Pancreas (tissue), 10 donors: ENCODE measurements around the gene HCFC1R1. TPM values are rescaled to one million over a fixed set of nuclear protein-coding genes. Genes with fewer than 3 reads are reported as not detected.
"Not testable (repeated sequence)": the region's sequence is repeated elsewhere in the genome, so short reads cannot be mapped to it uniquely, and the experiment has no call there.

Experiments
- ATAC-seq, 4 donors: fragments of 200-7000 bp; cut with Tn5 transposase; one replicate each; pipeline versions ENCODE4 v1.8.0 to v1.9.1; 2020; ENCODE audit warnings: mild to moderate bottlenecking in 4 of 4, moderate library complexity in 4 of 4
- DNase-seq, 6 donors: peaks; one replicate each; pipeline ENCODE4 v3.0.0-alpha.2; 2020
- FAIRE-seq: peaks from 2 replicates; lab custom pipeline; 2012; peaks lifted over from hg19 to GRCh38; lab: Jason Lieb, UNC
- H3K27ac ChIP-seq, 4 donors: fragments of 200-600 bp; sonication (generic); 1 replicate in 3 of 4; 2 replicates in 1 of 4; pipeline versions ENCODE4 v1.5.0 to v1.8.0; 2020
- H3K27me3 ChIP-seq, 4 donors: fragments of 200-600 bp; one replicate each; pipeline ENCODE4 v1.8.0; 2021
- H3K36me3 ChIP-seq, 3 donors: fragments of 200-600 bp; sonication (generic) in 1 of 3; one replicate each; pipeline versions ENCODE4 v1.5.0 to v1.8.0; 2020 to 2021
- H3K4me1 ChIP-seq, 3 donors: fragments of 200-600 bp; one replicate each; pipeline ENCODE4 v1.8.0; 2021
- H3K4me3 ChIP-seq, 4 donors: fragments of 200-600 bp; sonication (generic) in 2 of 4; one replicate each; pipeline versions ENCODE4 v1.5.0 to v1.8.0; 2020 to 2021
- H3K9me3 ChIP-seq, 4 donors: fragments of 200-600 bp; one replicate each; pipeline ENCODE4 v1.8.0; 2021
- WGBS, 2 donors: extraction: QIAGEN DNeasy Blood & Tissue Kit; methylation state at CpG; one replicate each; pipeline ENCODE4 v1.1.7; 2013; 5-methylcytosine and 5-hydroxymethylcytosine counted together
- intact Hi-C, 3 donors: fragments of 100-400 bp; cut with DNase I; formaldehyde crosslinking; loops; one replicate each; pipeline versions ENCODE4 v1.11.1 to v1.14.2; 2022
- polyA plus RNA-seq, 2 donors: library from polyadenylated mRNA; stranded (reverse); fragments of 200-250 nt; gene quantifications; one replicate each; pipeline ENCODE4 v1.2.3, GENCODE V29; 2013
- total RNA-seq, 6 donors: library from RNA; stranded (reverse); fragmentation: NEBNext Ultra II Directional in 4 of 6; extraction: Animal tissue kit (Norgen Biotek cat#: 25700) in 4 of 6; gene quantifications; one replicate each; pipeline versions ENCODE4 v1.2.1 to v1.2.4, GENCODE V29; 2021 to 2023
- TF ChIP-seq, protein P1 (sequence below), 4 donors: fragments of 200-600 bp; sonication (generic) in 3 of 4; IDR thresholded peaks; one replicate each; pipeline versions ENCODE4 v1.5.0 to v1.8.0; 2021; ENCODE audit warnings: antibody characterized with exemption in 4 of 4
- donor health status: healthy with polysubstance abuse.
- donor health status: DM: no; HTN: no; CAD: no; lungs with moderate emphysema.
- donor health status: DM: no; HTN: no; CAD: no.
- donor health status: control.
- donor health status: control.
- donor health status: Bipolar disorder and iron deficiency.
- donor health status: DM: yes; HTN: yes; CAD: no.
- donor health status: DM: no; HTN: no; CAD: no.
- donor health status: DM: no; HTN: no; CAD: no.
- donor health status: DM: yes; HTN: yes; CAD: no.

HCFC1R1 gene
- total and polyA plus RNA-seq, 8 donors: 10.5 to 119 (median 14.4) TPM

GRCh38 chr16:3056336-3057180, 32.8 kb upstream of the HCFC1R1 start:
- H3K9me3 ChIP-seq: no peaks in the 10 kb centered on the region
- intact Hi-C loops: no loop called here
- FAIRE-seq (no peak), DNase-seq (peak in 2 of 6 donors; percentile 8 to 62), ATAC-seq (no peak)
- H3K27ac ChIP-seq: no peak overlapping the region
- WGBS, 2 donors: 86 to 93% methylated on average over 19 of the region's 19 CpGs
- no peak overlapping the region for H3K4me3 ChIP-seq
- no peaks in the 10 kb centered on the region for H3K27me3 ChIP-seq
- TF ChIP-seq, protein P1, sequence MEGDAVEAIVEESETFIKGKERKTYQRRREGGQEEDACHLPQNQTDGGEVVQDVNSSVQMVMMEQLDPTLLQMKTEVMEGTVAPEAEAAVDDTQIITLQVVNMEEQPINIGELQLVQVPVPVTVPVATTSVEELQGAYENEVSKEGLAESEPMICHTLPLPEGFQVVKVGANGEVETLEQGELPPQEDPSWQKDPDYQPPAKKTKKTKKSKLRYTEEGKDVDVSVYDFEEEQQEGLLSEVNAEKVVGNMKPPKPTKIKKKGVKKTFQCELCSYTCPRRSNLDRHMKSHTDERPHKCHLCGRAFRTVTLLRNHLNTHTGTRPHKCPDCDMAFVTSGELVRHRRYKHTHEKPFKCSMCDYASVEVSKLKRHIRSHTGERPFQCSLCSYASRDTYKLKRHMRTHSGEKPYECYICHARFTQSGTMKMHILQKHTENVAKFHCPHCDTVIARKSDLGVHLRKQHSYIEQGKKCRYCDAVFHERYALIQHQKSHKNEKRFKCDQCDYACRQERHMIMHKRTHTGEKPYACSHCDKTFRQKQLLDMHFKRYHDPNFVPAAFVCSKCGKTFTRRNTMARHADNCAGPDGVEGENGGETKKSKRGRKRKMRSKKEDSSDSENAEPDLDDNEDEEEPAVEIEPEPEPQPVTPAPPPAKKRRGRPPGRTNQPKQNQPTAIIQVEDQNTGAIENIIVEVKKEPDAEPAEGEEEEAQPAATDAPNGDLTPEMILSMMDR (IDR thresholded peaks at IDR 0.05): no peak
- peaks cover 0 to 8% (median 6%) of the 10 kb centered on the region in 3 donors for H3K4me1 ChIP-seq
- H3K36me3 ChIP-seq: no peaks in the 10 kb centered on the region

GRCh38 chr16:3055734-3056115, 32.0 kb upstream of the HCFC1R1 start:
- intact Hi-C loops, FAIRE-seq, H3K27ac ChIP-seq, H3K36me3 ChIP-seq, H3K9me3 ChIP-seq, ATAC-seq, H3K4me3 ChIP-seq, H3K27me3 ChIP-seq, H3K4me1 ChIP-seq: not testable (repeated sequence)
- 77 to 83% methylated on average over 8 to 9 of the region's 9 CpGs for WGBS, 2 donors
- DNase-seq: peak in 1 of 6 donors; percentile 62

DNA sequence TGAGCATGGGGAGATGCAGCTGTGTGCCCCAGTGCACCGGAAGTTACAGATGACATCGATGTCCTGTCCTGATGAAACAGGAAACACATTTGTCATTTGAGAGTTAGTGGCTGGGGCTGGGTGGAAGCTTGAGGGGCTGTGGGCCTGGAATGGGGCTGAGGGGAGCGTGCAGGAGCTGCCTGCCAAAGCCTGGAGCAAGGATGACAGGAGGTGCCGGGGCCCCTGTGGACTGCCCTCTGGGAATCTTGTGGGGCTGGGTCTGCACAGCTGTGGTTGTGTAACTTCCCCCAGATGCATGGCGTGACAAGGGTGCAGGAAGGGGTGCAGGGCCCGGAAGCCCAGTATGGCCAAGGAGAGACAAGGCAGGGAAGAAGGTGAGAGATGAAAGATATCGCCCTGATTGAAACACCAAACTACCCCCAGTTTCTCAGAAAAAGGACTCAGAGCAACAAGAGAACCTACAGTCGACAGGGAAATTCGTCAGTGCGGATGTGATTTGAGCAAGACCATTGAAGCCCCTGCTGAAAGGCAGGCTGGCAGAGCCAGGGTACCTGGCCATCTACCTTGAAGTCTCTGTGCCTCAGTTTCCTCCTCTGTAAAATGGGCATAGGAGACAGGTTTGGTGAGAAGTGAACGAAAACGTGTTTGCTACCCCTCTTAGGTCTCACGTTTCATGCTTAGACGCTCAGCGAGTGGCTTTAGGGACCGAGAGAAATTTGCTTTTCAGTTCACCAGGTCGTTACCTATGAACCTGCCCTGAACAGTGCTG, 31.4 kb upstream of the HCFC1R1 start:
- no peak overlapping the region for H3K27ac ChIP-seq
- FAIRE-seq (no peak), DNase-seq (peak in 1 of 6 donors; percentile 62), ATAC-seq (no peak)
- intact Hi-C loops: no loop called here
- no peaks in the 10 kb centered on the region for H3K9me3 ChIP-seq
- WGBS, 2 donors: 84 to 85% methylated on average over 17 of the region's 17 CpGs
- no peaks in the 10 kb centered on the region for H3K27me3 ChIP-seq
- H3K4me3 ChIP-seq: no peak overlapping the region
- TF ChIP-seq, protein P1 (IDR thresholded peaks at IDR 0.05): no peak
- peaks cover 0 to 7% (median 6%) of the 10 kb centered on the region in 3 donors for H3K4me1 ChIP-seq
- H3K36me3 ChIP-seq: no peaks in the 10 kb centered on the region

DNA sequence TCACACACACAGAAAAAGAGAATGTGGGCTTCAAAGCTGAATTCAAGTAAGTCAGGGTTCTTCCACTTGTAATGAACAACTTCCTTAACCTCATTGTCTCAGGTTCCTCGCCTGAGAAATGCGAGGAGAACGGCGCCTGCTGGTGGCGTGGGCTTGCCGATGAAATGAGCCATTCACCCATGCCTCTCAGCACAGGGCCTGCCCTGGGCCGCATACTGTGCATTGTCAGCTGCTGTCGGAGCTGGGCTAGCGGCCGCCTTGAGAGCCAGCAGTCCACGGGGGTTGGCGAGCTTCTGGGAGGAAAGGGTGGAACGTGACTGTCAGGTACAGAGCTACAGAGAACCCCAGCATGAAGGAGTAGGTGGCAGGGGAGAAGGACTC, 29.6 kb upstream of the HCFC1R1 start:
- DNase-seq, H3K36me3 ChIP-seq, H3K27ac ChIP-seq, H3K4me3 ChIP-seq, intact Hi-C loops, H3K4me1 ChIP-seq, FAIRE-seq, H3K9me3 ChIP-seq, ATAC-seq, H3K27me3 ChIP-seq: not testable (repeated sequence)
- 84 to 90% methylated on average over 8 to 13 of the region's 13 CpGs for WGBS, 2 donors

- ATAC-seq: peak in 1 of 4 donors; percentile 11
- H3K4me1 ChIP-seq, H3K27ac ChIP-seq, H3K9me3 ChIP-seq, FAIRE-seq, H3K4me3 ChIP-seq, H3K27me3 ChIP-seq, DNase-seq, H3K36me3 ChIP-seq, intact Hi-C loops: not testable (repeated sequence)
- WGBS, 2 donors: 79 to 84% methylated on average over 10 to 11 of the region's 12 CpGs
Observed at GRCh38 chr16:3052571-3053329, 29.0 kb upstream of the HCFC1R1 start.

GRCh38 chr16:3051494-3051893, 27.8 kb upstream of the HCFC1R1 start:
- FAIRE-seq: no peak
- no peak overlapping the region for H3K27ac ChIP-seq

More at GRCh38 chr16:3051494-3051893, 27.8 kb upstream of the HCFC1R1 start:
- DNase-seq: no peak
- TF ChIP-seq, protein P1 (IDR thresholded peaks at IDR 0.05): no peak
- H3K36me3 ChIP-seq: no peaks in the 10 kb centered on the region
- H3K4me3 ChIP-seq: no peak overlapping the region
- 65 to 75% methylated on average over 9 of the region's 9 CpGs for WGBS, 2 donors
- ATAC-seq: no peak
- H3K9me3 ChIP-seq: no peaks in the 10 kb centered on the region
- H3K27me3 ChIP-seq: peaks cover 0 to 12% (median 0%) of the 10 kb centered on the region in 4 donors
- peaks cover 0 to 5% (median 2%) of the 10 kb centered on the region in 3 donors for H3K4me1 ChIP-seq
- intact Hi-C loops: no loop called here
